Stimulated activated CD4-positive, alpha-beta T cell treated with anti-CD3 and anti-CD28 coated beads, TNF-alpha, amount 100 ng/mL, for 4 hours (primary cell): ENCODE measurements around the gene RRP1B.

Source experiments
- DNase-seq, 3 experiments: peaks; one replicate each; pipeline ENCODE4 v3.0.0-alpha.2; 2020; ENCODE audit warnings: low read depth in 3 of 3

RRP1B gene

DNA sequence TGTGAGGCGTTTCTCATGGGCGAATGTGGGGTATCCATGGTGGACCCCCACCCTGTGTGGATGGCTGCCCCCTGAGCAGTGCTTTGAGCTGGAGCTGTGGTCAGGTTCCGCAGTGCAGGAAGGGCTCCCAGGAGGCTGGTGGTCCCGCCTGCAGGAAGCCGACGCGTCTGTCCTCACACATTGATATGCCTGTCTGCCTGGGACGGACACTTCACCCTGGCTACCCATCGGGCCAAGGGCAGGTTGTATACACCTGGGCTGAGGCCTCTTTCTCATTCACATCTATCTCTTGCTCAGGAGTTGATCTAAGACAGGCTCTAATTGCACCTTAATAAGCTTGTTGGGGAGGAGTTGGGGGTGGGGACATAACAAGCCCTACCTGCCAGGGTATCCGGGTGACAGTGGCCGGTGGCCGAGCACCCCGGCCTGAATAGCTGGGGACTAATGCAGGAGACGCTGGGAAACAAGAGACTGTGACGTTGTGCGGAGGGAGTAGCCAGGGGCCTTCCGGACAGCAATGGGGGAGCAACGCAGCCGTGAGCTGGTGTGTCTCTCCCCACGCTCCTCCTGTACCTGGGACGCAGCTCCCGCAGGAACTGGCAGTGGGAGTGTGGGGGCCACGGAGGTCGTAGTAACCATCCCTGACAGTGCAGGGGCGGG is 81.3 kb downstream of the RRP1B start:
- no peak for DNase-seq

DNA sequence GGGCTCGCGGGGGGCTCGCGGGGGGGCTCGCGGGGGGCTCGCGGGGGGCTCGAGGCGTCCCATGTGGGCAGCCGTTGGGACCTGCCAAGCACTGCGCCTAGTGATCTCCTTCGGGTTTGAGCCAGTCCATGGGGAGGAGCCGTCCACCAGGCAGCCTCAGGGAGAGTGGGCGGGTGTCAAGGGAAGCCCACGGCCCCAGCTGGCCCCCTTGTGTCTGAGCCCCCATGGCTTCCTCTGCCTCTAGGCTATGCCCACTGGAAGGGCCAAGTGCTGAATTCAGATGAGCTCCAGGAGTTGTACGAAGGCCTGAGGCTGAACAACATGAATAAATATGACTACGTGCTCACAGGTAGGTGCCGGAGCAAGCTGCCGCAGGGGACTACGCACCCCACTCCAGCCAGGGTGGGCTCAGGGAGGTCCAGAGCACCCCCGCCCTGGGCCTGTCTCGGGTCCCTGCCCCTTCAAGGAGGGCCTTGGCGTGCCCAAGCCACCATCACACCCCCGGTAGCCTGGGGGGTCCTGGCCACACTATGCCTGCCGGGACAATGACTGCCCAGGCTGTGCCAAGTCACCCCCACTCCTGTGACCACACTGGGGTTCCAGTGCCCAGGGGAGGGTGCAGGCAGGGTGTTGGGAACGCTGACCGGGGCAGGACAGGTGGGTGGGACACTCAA is 82.2 kb downstream of the RRP1B start:
- no peak for DNase-seq

DNA sequence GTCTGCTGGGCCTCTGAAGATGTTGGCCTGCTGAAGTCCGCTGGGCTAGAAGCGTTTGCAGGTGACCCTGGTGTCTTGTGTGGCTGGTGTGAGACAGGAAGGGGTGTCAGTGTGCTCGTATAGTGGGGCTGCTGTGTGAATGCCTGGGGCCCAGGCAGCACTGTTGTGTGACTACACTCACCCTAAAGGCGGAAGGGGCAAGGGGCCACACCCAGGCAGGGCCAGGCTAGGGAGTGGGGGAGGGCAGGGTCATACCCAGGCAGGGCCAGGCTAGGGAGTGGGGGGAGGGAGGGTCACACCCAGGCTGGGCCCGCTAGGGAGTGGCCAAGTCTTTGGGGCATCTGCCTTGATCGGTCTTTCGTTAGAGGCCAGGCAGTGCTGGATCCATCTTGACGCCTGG is 84.6 kb downstream of the RRP1B start:
- no peak for DNase-seq

DNA sequence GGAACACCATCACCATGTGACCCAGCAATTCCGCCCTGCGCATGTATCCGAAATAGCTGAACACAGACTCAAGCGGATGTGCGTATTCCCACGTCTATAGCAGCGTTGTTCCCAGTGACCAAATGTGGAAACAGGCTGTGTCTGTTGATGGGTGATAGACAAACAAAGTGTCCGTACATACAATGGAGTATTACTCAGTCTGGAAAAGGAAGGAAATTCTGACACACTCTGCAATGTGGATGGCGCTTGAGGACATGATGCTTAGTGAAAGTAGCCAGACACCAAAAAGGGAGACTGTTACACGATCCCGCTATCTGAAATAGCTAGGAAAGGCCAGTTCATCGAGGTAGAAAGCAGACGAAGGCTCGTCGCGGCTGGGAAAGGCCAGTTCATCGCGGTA is 85.4 kb downstream of the RRP1B start:
- no peak for DNase-seq
